H1 (cell line): ENCODE results near the gene CTNNA3. TPM values are rescaled to one million over a fixed set of nuclear protein-coding genes. Genes with fewer than 3 reads are reported as not detected.

Source experiments
- CTCF ChIA-PET: fragments of 300-600 bp; sonication (Branson Sonifier 250); formaldehyde crosslinking; loops from one replicate; lab custom pipeline; 2021; ENCODE audit not compliant: partially characterized antibody; lab: Charles Lee
- POLR2A ChIA-PET: fragments of 300-600 bp; sonication (Branson Sonifier 250); formaldehyde crosslinking; loops from one replicate; lab custom pipeline; 2021; ENCODE audit warnings: inconsistent platforms; ENCODE audit not compliant: partially characterized antibody; lab: Charles Lee
- DNase-seq, 2 experiments: peaks; one replicate each; pipeline versions ENCODE4 v3.0.0 to v3.0.0-alpha.2; 2010 to 2022; ENCODE audit warnings: low spot score in 2 of 2, low read depth in 1 of 2, mixed read lengths in 1 of 2
- FAIRE-seq: peaks from 2 replicates; lab custom pipeline; 2011; peaks lifted over from hg19 to GRCh38; lab: Jason Lieb, UNC
- H2AFZ ChIP-seq: 2 replicates; pipeline ENCODE4 v1.8.1; 2012; ENCODE audit warnings: low read length, inconsistent platforms
- H2AK5ac ChIP-seq: 2 replicates; pipeline ENCODE4 v1.6.1; 2013; ENCODE audit warnings: low read depth, low read length
- H2BK120ac ChIP-seq: replicated peaks from 2 replicates; pipeline ENCODE3; 2013; ENCODE audit warnings: low read depth, low read length, inconsistent platforms
- H2BK12ac ChIP-seq: 2 replicates; pipeline ENCODE4 v1.6.1; 2013; ENCODE audit warnings: low read depth, low read length
- H2BK15ac ChIP-seq: 2 replicates; pipeline ENCODE4 v1.6.1; 2013; ENCODE audit warnings: low read length
- H2BK20ac ChIP-seq: 2 replicates; pipeline ENCODE4 v1.6.1; 2013; ENCODE audit warnings: low read length
- H2BK5ac ChIP-seq: 2 replicates; pipeline ENCODE4 v1.6.1; 2013; ENCODE audit warnings: low read depth, low read length
- H3K14ac ChIP-seq: 2 replicates; pipeline ENCODE4 v1.6.1; 2013; ENCODE audit warnings: inconsistent platforms; ENCODE audit not compliant: insufficient read length
- H3K18ac ChIP-seq: 2 replicates; pipeline ENCODE4 v1.6.1; 2013; ENCODE audit warnings: low read length; ENCODE audit errors: extremely low read depth
- H3K23ac ChIP-seq: 2 replicates; pipeline ENCODE4 v1.6.1; 2013; ENCODE audit warnings: inconsistent platforms; ENCODE audit not compliant: insufficient read length
- H3K23me2 ChIP-seq: 2 replicates; pipeline ENCODE4 v1.6.1; 2013; ENCODE audit warnings: low read depth, low read length
- H3K27ac ChIP-seq: 2 replicates; pipeline ENCODE4 v1.6.1; 2011; ENCODE audit warnings: low read depth, low read length, inconsistent platforms
- H3K27me3 ChIP-seq, 4 experiments: replicated peaks in 1 of 4; 1 replicate in 1 of 4; 2 replicates in 3 of 4; pipeline versions ENCODE4 v1.6.1 to v1.8.1; 2011 to 2013; ENCODE audit warnings: low read length in 3 of 4, mild to moderate bottlenecking in 3 of 4, inconsistent platforms in 2 of 4, mixed read lengths in 2 of 4, moderate library complexity in 1 of 4; ENCODE audit not compliant: control insufficient read depth in 3 of 4, insufficient read depth in 3 of 4; ENCODE audit errors: extremely low read depth in 1 of 4
- H3K36me3 ChIP-seq, 4 experiments: 2 replicates each; pipeline versions ENCODE4 v1.6.1 to v1.8.1; 2011 to 2013; ENCODE audit warnings: mild to moderate bottlenecking in 4 of 4, low read length in 3 of 4, moderate library complexity in 2 of 4, control low read depth in 1 of 4, inconsistent platforms in 1 of 4; ENCODE audit not compliant: insufficient read depth in 4 of 4, control insufficient read depth in 2 of 4
- H3K4ac ChIP-seq: replicated peaks from 2 replicates; pipeline ENCODE3; 2013; ENCODE audit warnings: low read length, low read depth, mixed read lengths, inconsistent platforms; ENCODE audit not compliant: insufficient read length
- H3K4me1 ChIP-seq, 4 experiments: replicated peaks in 1 of 4; 1 replicate in 1 of 4; 2 replicates in 3 of 4; pipeline versions ENCODE4 v1.6.1 to v1.8.1; 2011 to 2013; ENCODE audit warnings: low read length in 3 of 4, inconsistent platforms in 2 of 4, mixed read lengths in 1 of 4; ENCODE audit not compliant: insufficient read depth in 4 of 4, control insufficient read depth in 3 of 4
- H3K4me2 ChIP-seq, 2 experiments: 2 replicates each; pipeline versions ENCODE4 v1.6.1 to v1.8.1; 2011 to 2013; ENCODE audit warnings: low read depth in 2 of 2, low read length in 2 of 2, control low read depth in 1 of 2, inconsistent platforms in 1 of 2, mild to moderate bottlenecking in 1 of 2; ENCODE audit not compliant: insufficient read depth in 1 of 2
- H3K4me3 ChIP-seq, 4 experiments: fragments of 200-600, 300-600 bp in 1 of 4; sonication (generic), shearing (Covaris generic), sonication (Bioruptor Twin) in 1 of 4; 2 replicates each; pipeline versions ENCODE4 v1.5.1 to v1.8.1; 2011 to 2016; ENCODE audit warnings: low read length in 4 of 4, low read depth in 3 of 4, control low read depth in 2 of 4, inconsistent platforms in 2 of 4, mild to moderate bottlenecking in 2 of 4, mixed read lengths in 1 of 4, moderate library complexity in 1 of 4; ENCODE audit not compliant: insufficient read depth in 2 of 4; ENCODE audit errors: extremely low read depth in 1 of 4
- H3K56ac ChIP-seq: replicated peaks from 2 replicates; pipeline ENCODE3; 2013; ENCODE audit warnings: low read depth, mild to moderate bottlenecking, mixed read lengths, low read length, inconsistent platforms; ENCODE audit not compliant: insufficient read length
- H3K79me1 ChIP-seq: 2 replicates; pipeline ENCODE4 v1.6.1; 2013; ENCODE audit warnings: low read depth, low read length, control low read depth
- H3K79me2 ChIP-seq, 2 experiments: 2 replicates each; pipeline versions ENCODE4 v1.6.1 to v1.8.1; 2012 to 2013; ENCODE audit warnings: low read length in 2 of 2, mild to moderate bottlenecking in 2 of 2, inconsistent platforms in 1 of 2; ENCODE audit not compliant: insufficient read depth in 2 of 2, control insufficient read depth in 1 of 2
- H3K9ac ChIP-seq, 4 experiments: replicated peaks in 1 of 4; 1 replicate in 1 of 4; 2 replicates in 3 of 4; pipeline versions ENCODE4 v1.6.1 to v1.8.1; 2011 to 2013; ENCODE audit warnings: low read depth in 3 of 4, low read length in 3 of 4, control low read depth in 2 of 4, mild to moderate bottlenecking in 2 of 4, moderate library complexity in 2 of 4, inconsistent platforms in 1 of 4; ENCODE audit errors: extremely low read depth in 1 of 4
- H3K9me3 ChIP-seq, 2 experiments: 2 replicates each; pipeline versions ENCODE4 v1.6.1 to v1.8.1; 2012 to 2013; ENCODE audit warnings: mild to moderate bottlenecking in 2 of 2, moderate library complexity in 2 of 2, control low read depth in 1 of 2, inconsistent platforms in 1 of 2, low read depth in 1 of 2, low read length in 1 of 2, mixed read lengths in 1 of 2; ENCODE audit not compliant: insufficient read depth in 2 of 2
- H4K20me1 ChIP-seq, 2 experiments: replicated peaks in 1 of 2; 2 replicates each; pipeline versions ENCODE3 to v1.8.1; 2011 to 2013; ENCODE audit warnings: inconsistent platforms in 2 of 2, low read length in 2 of 2, mild to moderate bottlenecking in 1 of 2; ENCODE audit not compliant: insufficient read depth in 2 of 2, control insufficient read depth in 1 of 2
- H4K5ac ChIP-seq: 2 replicates; pipeline ENCODE4 v1.6.1; 2013; ENCODE audit warnings: low read length, low read depth, mixed read lengths, inconsistent platforms; ENCODE audit not compliant: insufficient read length
- H4K8ac ChIP-seq: 2 replicates; pipeline ENCODE4 v1.8.0; 2013; ENCODE audit warnings: mild to moderate bottlenecking, moderate library complexity, low read length, inconsistent platforms; ENCODE audit not compliant: insufficient read depth; ENCODE audit errors: extremely low read depth
- H4K91ac ChIP-seq: replicated peaks from 2 replicates; pipeline ENCODE3; 2013; ENCODE audit warnings: low read length, mixed read lengths, inconsistent platforms; ENCODE audit not compliant: insufficient read length
- CHD2 ChIP-seq: IDR thresholded peaks from 2 replicates; pipeline ENCODE4 v1.6.1; 2012; ENCODE audit warnings: low read length, improper control_type of control experiment
- GTF2F1 ChIP-seq: IDR thresholded peaks from 2 replicates; pipeline ENCODE4 v1.6.1; 2012; ENCODE audit warnings: low read depth, low read length, improper control_type of control experiment, borderline replicate concordance
- POLR2AphosphoS5 ChIP-seq: IDR thresholded peaks from 2 replicates; pipeline ENCODE4 v1.6.1; 2011; ENCODE audit warnings: low read depth, low read length
- RAD21 ChIP-seq, 2 experiments: IDR thresholded peaks in 1 of 2; conservative IDR thresholded peaks in 1 of 2; 2 replicates each; pipeline ENCODE4 v1.6.1; 2011; ENCODE audit warnings: low read depth in 2 of 2, low read length in 2 of 2, improper control_type of control experiment in 1 of 2, inconsistent platforms in 1 of 2, mild to moderate bottlenecking in 1 of 2, moderate library complexity in 1 of 2
- SAP30 ChIP-seq: fragments of 300-600 bp; sonication (generic); IDR thresholded peaks from 2 replicates; pipeline ENCODE4 v1.7.1; 2012; ENCODE audit warnings: low read length, moderate library complexity, mild to moderate bottlenecking, inconsistent platforms; ENCODE audit not compliant: insufficient read depth, insufficient replicate concordance
- TAF7 ChIP-seq: optimal IDR thresholded peaks from 2 replicates; pipeline ENCODE3; 2011; ENCODE audit warnings: low read depth, mild to moderate bottlenecking, inconsistent platforms, low read length, moderate library complexity, borderline replicate concordance
- TCF12 ChIP-seq: IDR thresholded peaks from 2 replicates; pipeline ENCODE4 v1.6.1; 2011; ENCODE audit warnings: low read depth, mild to moderate bottlenecking, low read length
- WGBS, 2 experiments: shearing (Covaris generic) in 1 of 2; methylation state at CpG; one replicate each; pipeline versions ENCODE4 v1.1.6 to v1.1.7; 2013 to 2015; ENCODE audit warnings: low lambda C conversion rate in 2 of 2, mixed read lengths in 2 of 2, inconsistent platforms in 1 of 2, low coverage in 1 of 2, missing lambda C conversion rate in 1 of 2; ENCODE audit not compliant: insufficient replicate concordance in 2 of 2, insufficient coverage in 1 of 2, insufficient read length in 1 of 2; ENCODE audit errors: extremely low coverage in 1 of 2, missing lambda C conversion rate in 1 of 2; 5-methylcytosine and 5-hydroxymethylcytosine counted together
- polyA plus RNA-seq, 7 experiments: library from polyadenylated mRNA; depleted of rRNA in 3 of 7; stranded (reverse) in 5 of 7; unstranded in 2 of 7; fragments of >200 nt in 5 of 7; fragments of 200-250 nt in 2 of 7; gene quantifications; 1 replicate in 5 of 7; 2 replicates in 1 of 7; 4 replicates in 1 of 7; pipeline versions ENCODE4 v1.2.1 to v1.2.3, GENCODE V29; 2011 to 2013; ENCODE audit warnings: missing spikeins in 2 of 7, mixed read lengths in 2 of 7
- total RNA-seq: library from RNA; stranded (reverse); fragmentation: NEBNext Ultra II Directional; extraction: Animal tissue kit (Norgen Biotek cat#: 25700); gene quantifications from 2 replicates; pipeline ENCODE4 v1.2.1, GENCODE V29; 2021

Gene CTNNA3
- total and polyA plus RNA-seq, 2 of the 8 experiments (the other 6 are each of a cell fraction or from before 2014, with no cell fraction given), result 1.3 to 1.5 TPM

DNA sequence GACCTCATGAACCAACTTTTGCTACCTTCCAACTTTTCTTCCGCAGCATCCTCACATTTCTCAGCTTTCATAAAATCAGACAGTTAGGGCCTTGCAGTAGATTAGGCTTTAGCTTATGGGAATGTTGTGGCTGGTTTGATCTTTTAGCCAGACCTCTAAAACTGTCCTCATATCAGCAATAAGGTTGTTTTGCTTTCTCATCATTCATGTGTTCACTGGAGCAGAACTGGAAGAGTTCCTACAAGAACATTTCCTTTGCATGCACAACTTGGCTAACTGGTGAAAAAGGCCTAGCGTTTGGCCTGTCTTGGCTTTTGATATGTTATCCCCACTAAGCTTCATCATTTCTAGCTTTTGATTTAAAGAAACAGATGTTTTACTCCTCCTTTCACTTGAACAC lies 900.1 kb downstream of the CTNNA3 start:
- POLR2A ChIA-PET, result no interaction called here
- CTCF ChIA-PET, result interaction anchor here (0.7 to 0.8 kb wide), 2 partner anchors 78 to 212 kb away, joined by 3 read pairs; no protein-coding TSS in a partner anchor

More for the DNA sequence above, 900.1 kb downstream of the CTNNA3 start:
- no peak overlapping the region for H3K4me2 ChIP-seq
- 94% methylated on average over 2 of the region's 2 CpGs; no CpG with 5 or more reads in 1 of the 2 experiments for WGBS, 2 experiments
- no peaks in the 10 kb centered on the region for H3K27me3 ChIP-seq
- no peaks in the 10 kb centered on the region for H3K79me1 ChIP-seq
- H2BK5ac ChIP-seq, result no peak overlapping the region
- H2BK120ac ChIP-seq, result no peak overlapping the region
- no peak overlapping the region for H3K14ac ChIP-seq
- no peak overlapping the region for H4K5ac ChIP-seq
- TF ChIP-seq SAP30 (no peak), POLR2AphosphoS5 (no peak), CHD2 (no peak), TAF7 (no peak), RAD21 (IDR thresholded peaks at IDR 0.05 in 1 of 2, conservative IDR thresholded peaks at IDR 0.05 in 1 of 2; ENCODE audit: low read depth in 2 of 2, low read length in 2 of 2) (no peak), TCF12 (no peak), GTF2F1 (no peak)
- FAIRE-seq (no peak), DNase-seq (no peak)
- H3K9me3 ChIP-seq, result no peaks in the 10 kb centered on the region
- H3K36me3 ChIP-seq, result no peaks in the 10 kb centered on the region
- no peak overlapping the region for H3K4ac ChIP-seq
- no peak overlapping the region for H3K4me3 ChIP-seq
- no peaks in the 10 kb centered on the region for H3K79me2 ChIP-seq
- H2BK12ac ChIP-seq, result no peak overlapping the region
- no peak overlapping the region for H4K8ac ChIP-seq
- H2BK15ac ChIP-seq, result no peak overlapping the region
- no peaks in the 10 kb centered on the region for H4K20me1 ChIP-seq
- H3K27ac ChIP-seq, result no peak overlapping the region
- no peak overlapping the region for H2BK20ac ChIP-seq
- no peak overlapping the region for H3K56ac ChIP-seq
- no peaks in the 10 kb centered on the region for H3K23me2 ChIP-seq
- H4K91ac ChIP-seq, result no peak overlapping the region
- no peak overlapping the region for H2AFZ ChIP-seq
- no peak overlapping the region for H3K9ac ChIP-seq
- no peaks in the 10 kb centered on the region for H3K4me1 ChIP-seq
- H2AK5ac ChIP-seq, result no peak overlapping the region
- no peak overlapping the region for H3K18ac ChIP-seq
- no peak overlapping the region for H3K23ac ChIP-seq
